NCI-H2107 treated with DMSO at 0.1 percent for 48 hours (cell line): Measurements from ENCODE around the gene VILL.
"Not testable (repeated sequence)": the region's sequence is repeated elsewhere in the genome, so short reads cannot be mapped to it uniquely, and the experiment has no call there.

ENCODE experiments used
- DNase-seq: peaks from one replicate; lab custom pipeline; 2025; ENCODE audit not compliant: unreplicated experiment; lab: John Stamatoyannopoulos, UW

Gene VILL

DNA sequence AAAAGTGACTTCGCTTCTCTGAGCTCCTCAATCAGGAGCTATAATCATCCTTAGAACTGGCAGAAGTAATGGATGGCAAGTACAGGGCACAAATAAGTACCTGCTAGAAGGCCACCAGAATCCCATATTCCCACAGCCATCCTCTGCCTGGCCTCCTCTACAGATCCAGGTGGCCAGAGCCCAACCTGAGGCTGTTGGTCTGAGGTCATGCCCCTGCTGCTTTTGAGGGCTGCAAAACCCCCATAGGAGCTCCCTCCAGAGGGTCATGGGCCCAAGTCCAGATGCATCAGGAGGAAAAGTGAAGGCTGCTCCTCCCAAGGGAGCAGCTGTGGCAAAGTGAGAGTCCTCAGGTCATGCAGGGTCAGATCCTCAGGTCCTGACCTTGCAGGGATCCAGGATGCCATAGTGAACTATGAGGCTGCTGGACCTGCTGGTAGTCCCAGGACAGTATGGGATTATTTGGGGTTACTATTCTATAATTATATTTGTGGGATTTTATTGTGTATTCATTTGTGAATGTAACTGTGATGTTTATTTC lies 41.8 kb downstream of the VILL start:
- DNase-seq, result no peak

DNA sequence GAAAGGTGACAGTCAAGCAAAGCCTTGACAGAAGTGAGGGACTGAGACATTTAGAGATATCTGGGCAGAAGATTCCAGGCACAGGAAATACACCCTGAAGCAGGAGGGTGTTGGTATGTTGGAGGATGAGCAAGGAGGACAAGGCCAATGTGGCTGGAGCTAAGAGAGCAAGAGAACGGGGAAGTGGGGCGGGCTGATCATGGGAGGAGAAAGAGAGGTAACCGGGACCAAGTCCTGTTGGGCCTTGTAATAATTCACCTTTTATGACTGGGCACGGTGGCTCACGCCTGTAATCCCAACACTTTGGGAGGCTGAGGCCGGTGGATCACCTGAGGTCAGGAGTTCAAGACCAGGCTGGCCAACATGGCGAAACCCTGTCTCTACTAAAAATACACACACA lies 43.0 kb downstream of the VILL start:
- DNase-seq, result not testable (repeated sequence)

DNA sequence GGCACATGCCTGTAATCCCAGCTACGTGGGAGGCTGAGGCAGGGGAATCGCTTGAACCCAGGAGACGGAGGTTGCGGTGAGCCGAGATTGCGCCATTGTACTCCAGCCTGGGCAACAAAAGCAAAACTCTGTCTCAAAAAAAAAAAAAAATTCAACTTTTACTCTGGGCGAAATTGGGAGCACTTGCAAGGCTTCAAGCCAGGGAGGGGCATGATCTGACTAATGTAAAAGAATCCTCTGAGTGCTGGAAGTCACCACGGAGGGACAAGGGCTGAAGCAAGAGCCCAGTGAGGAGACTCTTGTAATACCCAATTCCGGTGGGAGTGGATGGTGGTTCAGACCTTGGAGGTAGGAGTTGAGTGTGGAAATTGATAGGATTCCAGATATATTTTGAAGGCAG lies 43.7 kb downstream of the VILL start:
- DNase-seq, result not testable (repeated sequence)

DNA sequence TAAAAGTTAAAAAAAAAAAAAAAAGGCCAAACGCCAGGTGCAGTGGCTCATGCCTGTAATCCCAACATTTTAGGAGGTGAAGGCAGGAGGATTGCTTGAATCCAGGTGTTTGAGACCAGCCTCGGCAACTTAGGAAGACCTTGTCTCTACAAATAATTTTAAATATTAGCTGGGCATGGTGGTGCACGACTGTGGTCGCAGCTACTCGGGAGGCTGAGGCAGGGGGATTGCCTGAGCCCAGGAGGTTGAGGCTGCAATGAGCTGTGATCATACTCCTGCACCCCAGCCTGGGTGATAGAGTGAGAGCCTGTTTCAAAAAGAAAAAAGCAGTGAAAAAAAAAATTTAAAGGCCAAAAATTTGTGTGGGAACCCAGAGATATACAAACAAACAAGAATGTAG lies 45.7 kb downstream of the VILL start:
- no peak for DNase-seq

DNA sequence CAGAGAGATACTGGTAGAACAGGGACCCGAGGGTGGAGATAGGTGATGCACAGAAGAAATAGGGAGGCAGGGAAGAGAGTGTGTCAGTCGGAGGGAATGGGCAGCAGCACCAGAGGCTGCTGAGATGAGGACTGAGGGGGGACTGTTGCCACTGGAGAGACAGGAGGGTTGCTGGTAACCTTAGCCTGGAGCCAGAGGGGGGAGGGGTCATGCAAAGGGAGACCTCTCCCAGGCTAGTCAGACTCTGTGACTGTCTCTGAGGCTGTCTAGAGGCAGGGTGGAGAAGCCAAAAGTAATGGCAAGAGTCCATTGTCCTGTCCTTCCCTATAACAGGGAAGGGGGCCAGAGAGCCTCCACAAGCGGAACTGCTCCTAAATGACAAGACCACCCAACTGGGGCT lies 46.3 kb downstream of the VILL start:
- no peak for DNase-seq

DNA sequence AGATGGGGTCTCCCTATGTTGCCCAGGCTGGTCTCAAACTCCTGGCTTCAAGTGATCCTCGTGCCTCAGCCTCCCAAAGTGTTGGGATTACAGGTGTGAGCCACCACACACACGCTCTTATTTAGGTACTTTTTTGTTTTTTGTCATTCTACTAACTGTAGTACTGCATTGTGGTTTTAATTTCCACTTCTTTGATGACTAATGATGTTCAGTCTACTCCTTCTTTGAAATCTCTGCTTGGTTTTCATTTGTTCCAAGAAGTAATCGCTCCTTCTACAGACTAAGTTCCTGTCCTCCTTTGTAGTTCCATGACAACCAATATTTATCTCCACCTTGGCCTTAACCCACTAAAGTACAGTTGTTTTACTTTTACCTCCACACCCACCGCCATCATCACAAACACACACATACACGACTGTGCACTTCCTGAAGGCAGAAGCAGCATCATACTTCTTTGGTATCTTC lies 47.9 kb downstream of the VILL start:
- no peak for DNase-seq

DNA sequence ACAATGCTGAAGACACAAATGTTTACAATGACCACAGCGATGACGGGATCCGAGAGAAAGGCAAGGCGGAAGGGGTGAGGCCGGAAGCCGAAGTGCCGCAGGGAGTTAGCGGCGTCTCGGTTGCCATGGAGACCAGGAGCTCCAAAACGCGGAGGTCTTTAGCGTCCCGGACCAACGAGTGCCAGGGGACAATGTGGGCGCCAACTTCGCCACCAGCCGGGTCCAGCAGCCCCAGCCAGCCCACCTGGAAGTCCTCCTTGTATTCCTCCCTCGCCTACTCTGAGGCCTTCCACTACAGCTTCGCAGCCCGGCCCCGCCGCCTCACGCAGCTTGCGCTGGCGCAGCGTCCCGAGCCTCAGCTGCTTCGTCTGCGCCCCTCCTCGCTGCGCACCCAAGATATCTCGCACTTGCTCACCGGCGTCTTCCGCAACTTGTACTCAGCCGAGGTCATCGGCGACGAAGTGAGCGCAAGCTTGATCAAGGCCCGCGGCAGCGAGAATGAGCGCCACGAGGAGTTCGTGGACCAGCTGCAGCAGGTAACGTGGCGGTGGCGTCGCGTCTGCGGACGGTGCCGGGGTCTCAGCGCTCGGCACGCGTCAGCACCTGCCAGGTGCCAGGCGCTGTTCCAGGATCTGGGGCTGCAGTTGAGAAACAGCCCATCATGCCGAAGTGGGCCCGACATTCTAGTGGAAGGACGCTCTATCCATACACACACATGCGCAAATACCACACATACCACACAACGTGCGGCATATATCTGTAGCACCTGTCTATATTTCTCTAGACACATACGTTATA lies 48.7 kb downstream of the VILL start, which contains the start of gene DLEC1:
Gene DLEC1, plus strand, starts transcription at position 108 of the 798 bp plus-strand sequence. Its CDS starts 18 bp downstream, at position 126.
- DNase-seq, result no peak

DNA sequence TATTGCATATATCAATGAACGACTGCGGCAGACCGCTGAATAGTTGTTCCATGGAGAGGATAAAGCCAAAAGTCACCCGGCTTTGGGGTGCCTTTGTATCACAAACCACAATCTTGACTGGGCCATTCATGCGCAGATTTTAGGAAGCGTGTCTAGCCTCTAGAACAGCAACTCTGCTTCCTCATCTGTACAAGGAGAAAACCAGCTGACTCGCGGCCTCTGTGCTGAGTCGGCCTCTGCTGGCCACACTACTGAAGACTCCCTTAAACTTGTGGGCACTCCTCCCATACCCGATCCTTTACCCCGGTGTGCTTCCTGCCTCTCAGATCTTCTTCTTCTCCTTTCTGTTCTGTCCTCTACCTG lies 49.3 kb downstream of the VILL start:
- DNase-seq, result no peak

DNA sequence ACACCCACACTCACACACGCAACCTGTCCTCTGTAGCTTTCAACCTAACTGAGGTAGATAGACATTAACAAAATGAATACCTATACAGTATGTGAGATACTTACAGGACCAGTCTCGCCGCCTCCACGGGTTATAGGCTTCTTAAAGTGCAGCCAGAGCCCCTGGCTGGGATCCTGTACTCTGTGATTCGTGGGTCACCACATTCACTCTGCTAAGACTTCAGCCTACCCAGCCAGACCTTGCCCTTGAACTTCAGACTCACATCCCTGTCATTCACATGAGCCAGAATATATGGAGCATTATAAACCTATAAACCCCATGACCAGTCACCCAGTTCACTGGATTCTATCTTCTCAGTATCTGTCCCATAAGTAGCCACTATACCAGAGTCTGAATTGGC lies 49.8 kb downstream of the VILL start:
- DNase-seq, result no peak

DNA sequence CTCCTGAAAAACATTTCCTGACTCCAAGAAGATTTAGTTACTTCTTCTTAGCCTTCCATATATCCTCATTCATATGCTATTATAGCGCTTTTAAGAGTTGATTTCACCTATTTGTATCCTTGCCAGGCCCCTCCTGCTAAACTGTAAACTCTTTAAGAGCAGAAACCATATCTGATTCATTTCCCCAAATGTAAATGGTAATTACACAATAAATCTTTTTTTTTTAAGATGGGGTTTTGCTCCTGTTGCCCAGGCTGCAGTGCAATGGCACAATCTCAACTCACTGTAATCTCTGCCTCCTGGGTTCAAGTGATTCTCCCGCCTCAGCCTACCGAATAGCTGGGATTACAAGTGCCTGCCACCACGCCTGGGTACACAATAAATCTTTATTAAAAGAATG lies 52.9 kb downstream of the VILL start:
- DNase-seq, result no peak

DNA sequence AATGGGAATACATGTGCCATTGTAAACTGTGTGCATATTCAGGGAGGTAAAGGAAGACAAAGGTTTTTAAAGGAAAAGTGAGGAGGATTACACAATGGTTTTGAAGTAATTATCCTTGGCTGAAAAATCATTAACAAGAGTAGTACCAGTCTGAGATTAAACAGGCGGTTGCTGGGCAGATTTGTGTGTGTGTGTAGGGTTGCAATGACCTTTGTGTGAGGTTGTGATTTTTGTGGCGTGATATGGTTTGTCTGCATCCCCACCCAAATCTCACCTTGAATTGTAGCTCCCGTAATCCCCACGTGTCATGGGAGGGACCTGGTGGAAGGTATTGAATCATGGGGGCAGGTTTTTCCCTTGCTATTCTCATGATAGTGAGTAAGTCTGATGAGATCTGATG lies 55.4 kb downstream of the VILL start:
- no peak for DNase-seq

DNA sequence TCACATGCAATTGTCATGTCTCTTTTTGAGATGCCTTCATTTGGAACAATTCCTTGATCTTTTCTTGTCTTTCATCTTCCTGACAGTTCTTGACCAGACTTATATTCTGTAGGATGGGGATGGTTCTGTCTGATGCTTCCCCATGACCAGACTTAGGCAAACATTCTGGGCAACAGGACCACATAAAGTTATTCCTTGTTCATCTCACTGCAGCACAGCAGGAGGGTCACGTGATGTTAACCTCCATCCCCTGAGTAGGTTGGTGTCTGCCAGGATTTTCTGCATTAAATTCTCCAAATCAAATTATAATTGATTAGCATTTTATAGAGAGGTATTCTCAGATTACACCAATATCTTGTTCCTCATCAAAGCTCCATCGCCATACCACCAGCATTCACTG lies 56.2 kb downstream of the VILL start:
- no peak for DNase-seq

DNA sequence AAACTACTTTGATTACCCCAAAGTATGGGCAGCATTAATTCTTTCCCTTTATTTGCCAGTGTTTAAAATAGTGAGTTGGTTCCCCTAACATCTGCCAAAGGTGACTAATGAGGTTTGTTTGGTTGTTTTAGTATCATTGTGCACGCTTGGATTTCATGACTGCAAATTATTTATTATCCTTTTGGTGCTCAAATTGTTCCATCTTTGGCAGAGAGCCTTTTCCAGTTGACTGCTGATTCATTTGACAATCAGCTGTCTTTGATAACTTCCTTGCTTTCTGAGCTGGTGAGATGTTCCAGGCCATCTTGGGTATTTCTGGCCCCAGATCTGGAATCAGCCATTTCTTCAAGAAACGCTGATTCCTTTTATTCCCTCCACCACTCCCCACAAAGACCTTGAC lies 57.3 kb downstream of the VILL start:
- no peak for DNase-seq

DNA sequence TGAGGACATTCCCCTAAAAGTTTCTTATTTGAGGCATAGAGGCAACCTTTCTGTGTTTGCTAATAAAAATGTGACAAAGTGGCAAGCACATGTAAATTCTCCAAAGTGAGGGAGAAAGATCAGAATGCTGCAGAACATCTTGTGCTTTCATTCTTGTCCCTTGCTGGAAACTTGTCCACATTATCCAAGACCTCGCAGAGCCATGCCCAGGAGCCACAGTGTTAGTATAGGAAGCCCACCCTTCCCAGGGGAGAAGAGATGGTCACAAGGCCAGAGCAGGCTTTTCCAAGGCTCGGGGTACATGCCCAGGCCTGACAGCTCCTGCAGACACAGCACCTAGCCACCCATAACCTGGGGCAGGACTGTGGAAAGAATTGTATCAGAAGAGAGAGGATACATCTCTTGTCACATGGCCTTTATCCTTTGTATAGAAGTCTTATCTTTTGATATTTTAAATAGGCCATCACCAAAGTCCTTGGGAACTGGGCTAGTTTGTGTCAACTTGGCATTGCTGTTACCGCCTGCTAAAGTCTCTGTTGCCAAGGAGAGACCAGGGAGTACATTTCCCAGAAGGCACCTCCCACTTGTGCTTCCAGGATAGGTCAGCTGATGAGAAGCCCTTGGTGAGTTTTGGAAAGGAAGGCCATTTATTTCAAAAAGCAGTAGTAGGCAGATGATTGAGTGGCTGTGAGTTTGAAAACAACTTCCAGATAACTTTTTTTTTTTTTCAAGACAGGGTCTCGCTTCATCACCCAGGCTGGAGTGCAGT lies 59.0 kb downstream of the VILL start:
- DNase-seq, result no peak

DNA sequence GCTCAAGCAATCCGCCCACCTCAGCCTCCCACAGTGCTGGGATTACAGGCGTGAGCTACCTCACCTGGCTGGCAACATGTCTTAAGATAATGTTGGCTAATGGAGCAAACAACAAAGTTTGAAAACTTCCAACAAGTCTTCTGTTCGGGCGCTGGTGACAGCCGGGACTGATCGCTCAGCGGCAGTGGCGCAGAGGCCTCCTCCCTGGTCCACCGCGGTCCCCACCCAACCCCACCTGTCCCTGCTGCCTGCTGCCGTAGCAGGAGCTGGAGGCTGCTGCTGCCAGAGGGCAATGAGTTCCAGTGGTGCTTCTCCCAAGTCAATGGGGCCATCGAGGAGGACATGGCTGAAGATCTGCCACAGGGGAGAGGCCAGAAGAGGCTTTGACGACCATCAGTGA lies 60.5 kb downstream of the VILL start:
- DNase-seq, result no peak

DNA sequence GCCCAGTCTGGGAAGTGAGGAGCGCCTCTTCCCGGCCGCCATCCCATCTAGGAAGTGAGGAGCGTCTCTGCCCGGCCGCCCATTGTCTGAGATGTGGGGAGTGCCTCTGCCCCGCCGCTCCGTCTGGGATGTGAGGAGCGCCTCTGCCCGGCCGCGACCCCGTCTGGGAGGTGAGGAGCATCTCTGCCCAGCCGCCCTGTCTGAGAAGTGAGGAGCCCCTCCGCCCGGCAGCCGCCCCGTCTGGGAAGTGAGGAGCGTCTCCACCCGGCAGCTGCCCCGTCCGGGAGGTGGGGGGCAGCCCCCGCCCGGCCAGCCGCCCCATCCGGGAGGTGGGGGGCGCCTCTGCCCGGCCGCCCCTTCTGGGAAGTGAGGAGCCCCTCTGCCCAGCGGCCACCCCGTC lies 62.7 kb downstream of the VILL start:
- not testable (repeated sequence) for DNase-seq

DNA sequence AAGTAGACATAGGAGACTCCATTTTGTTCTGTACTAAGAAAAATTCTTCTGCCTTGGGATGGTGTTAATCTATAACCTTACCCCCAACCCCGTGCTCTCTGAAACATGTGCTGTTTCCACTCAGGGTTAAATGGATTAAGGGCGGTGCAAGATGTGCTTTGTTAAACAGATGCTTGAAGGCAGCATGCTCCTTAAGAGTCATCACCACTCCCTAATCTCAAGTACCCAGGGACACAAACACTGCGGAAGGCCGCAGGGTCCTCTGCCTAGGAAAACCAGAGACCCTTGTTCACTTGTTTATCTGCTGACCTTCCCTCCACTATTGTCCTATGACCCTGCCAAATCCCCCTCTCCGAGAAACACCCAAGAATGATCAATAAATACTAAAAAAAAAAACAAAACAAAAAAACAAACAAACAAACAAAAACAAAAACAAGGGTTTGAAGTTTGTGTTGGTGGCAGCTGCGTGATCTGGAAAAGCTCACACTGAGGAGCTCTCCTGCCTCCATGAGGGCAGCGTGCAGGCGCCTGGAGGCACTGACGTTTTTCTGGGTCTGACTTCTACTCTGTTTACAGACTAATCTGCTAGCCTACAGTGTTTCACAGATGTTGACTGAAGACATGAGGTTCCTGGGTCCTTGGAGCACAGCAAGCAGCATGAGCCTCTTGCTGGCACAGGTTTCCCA lies 63.4 kb downstream of the VILL start:
- not testable (repeated sequence) for DNase-seq

DNA sequence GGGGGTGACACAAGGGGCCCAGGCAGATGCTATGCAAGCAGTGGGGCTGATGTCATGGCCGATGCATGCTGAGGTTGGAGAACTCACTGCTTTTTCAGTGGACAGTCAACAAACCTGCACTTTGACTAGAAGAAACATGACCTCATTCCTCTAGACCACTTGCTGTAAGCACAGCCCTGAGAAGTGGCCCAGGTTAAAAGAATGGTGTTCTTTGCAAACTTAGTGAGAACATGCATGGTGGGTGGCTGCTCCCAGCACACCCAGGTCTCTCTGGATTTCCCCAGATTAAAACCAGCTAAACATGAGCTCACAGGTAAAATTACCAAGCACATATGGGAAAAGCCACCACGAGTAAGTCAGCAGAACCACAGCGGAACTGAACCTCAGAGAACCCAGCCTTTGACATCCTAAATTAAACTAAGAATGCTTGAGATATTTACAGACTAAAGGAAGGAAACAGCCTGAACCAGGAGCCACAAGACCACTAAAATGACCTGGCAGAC lies 64.0 kb downstream of the VILL start:
- DNase-seq, result no peak
